C4-2B (cell line): ENCODE measurements around the gene JMJD4.

Source experiments
- H3K27ac ChIP-seq: fragments of 450-650 bp; 2 replicates; pipeline ENCODE4 v1.5.1; 2017
- CTCF ChIP-seq: fragments of 450-650 bp; conservative IDR thresholded peaks from 2 replicates; pipeline ENCODE4 v1.5.1; 2017; ENCODE audit warnings: mild to moderate bottlenecking
- ZFX ChIP-seq: fragments of 450-650 bp; IDR thresholded peaks from 2 replicates; pipeline ENCODE4 v1.6.1; 2017

JMJD4 gene

DNA sequence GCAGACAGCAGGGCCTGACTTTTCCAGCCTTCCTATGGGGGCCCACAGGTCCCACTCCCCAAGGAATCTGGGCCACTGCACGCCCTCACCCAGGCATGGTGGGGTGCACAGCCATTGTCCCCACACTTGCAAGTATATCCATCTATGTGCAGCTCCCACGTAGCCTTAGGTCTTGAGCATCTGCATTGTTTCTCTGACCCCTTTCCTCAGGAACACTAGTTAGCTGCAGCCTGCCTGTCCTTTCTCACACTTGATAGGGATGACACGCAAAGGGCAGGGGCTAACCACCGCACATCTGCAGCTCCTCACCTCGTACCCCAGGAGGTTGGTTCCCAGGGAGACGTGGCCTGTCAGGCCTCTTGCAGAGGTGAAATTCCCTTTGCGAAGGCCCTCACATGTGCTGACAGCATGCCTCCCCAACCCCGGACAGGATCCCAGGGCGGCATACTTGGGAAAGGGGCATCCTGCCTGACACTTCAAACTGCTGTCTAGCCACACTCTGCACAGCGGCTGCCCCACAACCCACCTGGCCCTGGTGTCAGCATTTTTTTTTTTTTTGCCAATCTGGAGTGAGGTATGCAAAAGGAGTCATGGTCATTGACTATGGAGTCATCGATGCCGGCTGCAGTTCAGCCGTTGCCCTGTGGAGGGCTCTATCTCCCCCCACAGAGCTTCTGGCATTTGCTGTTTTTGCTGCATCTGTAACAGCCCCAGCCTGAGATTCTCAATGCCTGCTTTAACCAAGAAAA, 5.0 kb downstream of the JMJD4 start:
- no peak for TF ChIP-seq ZFX
- no peak; the same call in 1 of the 2 replicates for TF ChIP-seq CTCF
- H3K27ac ChIP-seq: peak overlapping the region; percentile 87

- H3K27ac ChIP-seq: peak overlapping the region; percentile 87
- no peak for TF ChIP-seq CTCF
- no peak for TF ChIP-seq ZFX
These were observed 5.8 kb downstream of the JMJD4 start for GRCh38 chr1:227729144-227729880.

DNA sequence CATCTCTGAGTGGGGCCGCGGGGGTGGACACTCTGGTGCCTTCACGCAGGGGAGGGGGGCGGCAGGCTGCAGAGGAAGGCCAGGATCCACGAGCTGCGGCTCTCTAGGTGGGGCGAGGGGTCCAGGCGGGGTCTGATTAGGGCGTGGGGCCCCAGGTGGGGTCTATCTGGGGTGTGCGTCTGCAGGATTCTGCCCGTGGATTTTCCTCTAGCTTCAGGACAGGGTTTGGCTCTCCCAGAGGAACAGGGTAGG, 6.3 kb downstream of the JMJD4 start:
- TF ChIP-seq CTCF (no peak), ZFX (0 out of 2 replicates have a peak, but pooled peaks have one; percentile 7)
- peak overlapping the region; percentile 87 for H3K27ac ChIP-seq

GRCh38 chr1:227728059-227728891, 6.8 kb downstream of the JMJD4 start:
- H3K27ac ChIP-seq: peak overlapping the region; percentile 87
- TF ChIP-seq CTCF (no peak), ZFX (peak; percentile 66; the same call in 1 of the 2 replicates)

DNA sequence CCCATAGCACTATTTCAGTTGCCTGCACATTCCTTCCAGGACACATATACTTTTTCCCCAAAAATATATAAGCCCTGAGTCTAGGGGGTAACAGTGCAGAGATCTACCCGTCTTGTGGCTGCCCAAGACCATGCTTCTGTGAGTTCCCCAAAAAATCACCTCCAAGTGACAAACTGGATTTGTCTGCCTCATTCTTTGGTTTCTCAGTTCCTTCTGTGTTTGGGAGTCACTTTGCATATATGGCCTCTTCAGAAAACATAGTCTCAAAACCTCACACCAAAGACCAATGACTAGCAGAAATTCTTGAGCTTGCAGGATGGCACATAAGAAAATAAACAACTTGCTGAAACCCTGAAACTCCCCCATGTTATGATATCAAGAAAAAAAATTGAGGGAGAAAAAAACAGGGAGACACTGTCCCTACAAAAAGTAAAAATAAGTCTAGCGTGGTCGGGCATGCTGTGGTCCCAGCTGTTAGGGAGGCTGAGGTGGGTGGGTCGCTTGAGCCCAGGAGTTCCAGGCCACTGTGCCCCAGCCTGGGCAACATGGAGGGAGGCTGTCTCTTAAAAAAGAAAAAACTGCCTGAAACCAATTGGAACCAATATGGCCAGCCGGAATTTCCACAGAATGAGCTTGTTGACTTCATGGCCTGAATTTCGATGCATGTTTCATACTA, 8.0 kb downstream of the JMJD4 start:
- TF ChIP-seq CTCF (no peak), ZFX (no peak)
- no peak overlapping the region for H3K27ac ChIP-seq

DNA sequence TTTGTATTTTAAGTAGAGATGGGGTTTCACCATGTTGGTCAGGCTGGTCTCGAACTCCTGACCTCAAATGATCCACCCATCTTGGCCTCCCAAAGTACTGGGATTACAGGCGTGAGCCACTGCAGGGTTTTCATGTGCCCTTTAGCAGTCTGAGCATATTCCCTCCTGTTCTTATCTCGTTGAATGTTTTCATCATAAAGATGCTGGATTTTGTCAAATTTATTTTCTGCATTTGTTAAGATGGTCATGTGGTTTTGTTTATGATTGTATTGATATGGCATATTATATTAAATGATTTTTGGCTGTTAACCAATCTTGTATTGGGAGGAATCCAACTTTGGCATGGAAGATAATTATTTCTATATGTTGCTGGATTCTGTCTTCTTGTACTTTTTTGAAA, 8.8 kb downstream of the JMJD4 start:
- H3K27ac ChIP-seq: no peak overlapping the region
- no peak for TF ChIP-seq ZFX
- no peak for TF ChIP-seq CTCF
